Eye (tissue), 1 donor: ENCODE data around the gene KRTAP4-3.
"Not testable (repeated sequence)": the region's sequence is repeated elsewhere in the genome, so short reads cannot be mapped to it uniquely, and the experiment has no call there.

Experiments used
- DNase-seq: peaks from one replicate; pipeline ENCODE4 v3.0.0-alpha.2; 2015

KRTAP4-3 gene

GRCh38 chr17:41150026-41150425, 18.0 kb downstream of the KRTAP4-3 start:
- no peak for DNase-seq

GRCh38 chr17:41149652-41149985, 18.4 kb downstream of the KRTAP4-3 start, which contains the start of gene KRTAP4-5:
TSS of gene KRTAP4-5 (minus strand) at chr17:41149825. CDS start at chr17:41149767, 58 bp downstream.
- DNase-seq, result no peak

GRCh38 chr17:41148971-41149651, 18.9 kb downstream of the KRTAP4-3 start:
- peak; percentile 6 for DNase-seq

- DNase-seq, result no peak
These were observed 20.4 kb downstream of the KRTAP4-3 start for GRCh38 chr17:41147531-41148204.

- no peak for DNase-seq
These were observed 22.8 kb downstream of the KRTAP4-3 start for GRCh38 chr17:41145261-41145660.

GRCh38 chr17:41144846-41145245, 23.2 kb downstream of the KRTAP4-3 start:
- DNase-seq, result no peak

GRCh38 chr17:41141361-41141760, 26.7 kb downstream of the KRTAP4-3 start:
- DNase-seq, result no peak

GRCh38 chr17:41140360-41141131, 27.5 kb downstream of the KRTAP4-3 start, which contains the start of gene KRTAP4-6:
TSS of gene KRTAP4-6 (minus strand) at chr17:41140544. CDS start at chr17:41140487, 57 bp downstream.
- DNase-seq, result no peak

- not testable (repeated sequence) for DNase-seq
These were observed 28.2 kb downstream of the KRTAP4-3 start for GRCh38 chr17:41139865-41140264.

- no peak for DNase-seq
These were observed 33.9 kb downstream of the KRTAP4-3 start for GRCh38 chr17:41133880-41134735.

- DNase-seq, result no peak
These were observed 36.0 kb downstream of the KRTAP4-3 start for GRCh38 chr17:41131979-41132378.

- no peak for DNase-seq
These were observed 40.6 kb downstream of the KRTAP4-3 start for GRCh38 chr17:41127371-41127770.

GRCh38 chr17:41126412-41126811, 41.6 kb downstream of the KRTAP4-3 start:
- no peak for DNase-seq

GRCh38 chr17:41125064-41125463, 43.0 kb downstream of the KRTAP4-3 start:
- no peak for DNase-seq

GRCh38 chr17:41123991-41124371, 44.0 kb downstream of the KRTAP4-3 start, which contains the start of gene KRTAP4-12:
TSS of gene KRTAP4-12 (minus strand) at chr17:41124182. CDS start at chr17:41124122, 60 bp downstream.
- not testable (repeated sequence) for DNase-seq

- DNase-seq, result not testable (repeated sequence)
These were observed 44.6 kb downstream of the KRTAP4-3 start for GRCh38 chr17:41123292-41123990.

GRCh38 chr17:41121742-41122141, 46.3 kb downstream of the KRTAP4-3 start:
- no peak for DNase-seq

- not testable (repeated sequence) for DNase-seq
These were observed 48.0 kb downstream of the KRTAP4-3 start for GRCh38 chr17:41119696-41120690.

- DNase-seq, result no peak
These were observed 49.3 kb downstream of the KRTAP4-3 start for GRCh38 chr17:41118721-41119120.

- not testable (repeated sequence) for DNase-seq
These were observed 50.1 kb downstream of the KRTAP4-3 start, which contains the start of gene KRTAP4-11 for GRCh38 chr17:41117846-41118386. TSS of gene KRTAP4-11 (minus strand) at chr17:41118373. CDS start at chr17:41118315, 58 bp downstream.
